Lower leg skin (tissue), 4 donors: ENCODE measurements around the gene DMKN. TPM values are rescaled to one million over a fixed set of nuclear protein-coding genes. Genes with fewer than 3 reads are reported as not detected.
A peak's percentile ranks its signal among the peaks of the same experiment; 100 is the strongest.

Experiments used
- DNase-seq, 2 donors: peaks; one replicate each; pipeline ENCODE4 v3.0.0-alpha.2; 2019; ENCODE audit warnings: low spot score in 2 of 2
- H3K4me3 ChIP-seq: fragments of 200-600 bp; sonication (generic); 2 replicates; pipeline ENCODE4 v1.5.1; 2017; ENCODE audit warnings: mild to moderate bottlenecking, low read depth; ENCODE audit not compliant: poor library complexity, severe bottlenecking
- POLR2A ChIP-seq, 2 donors: fragments of 450-650 bp; IDR thresholded peaks; one replicate each; pipeline ENCODE4 v1.6.1; 2016 to 2017; ENCODE audit warnings: antibody characterized with exemption in 2 of 2, mild to moderate bottlenecking in 1 of 2, moderate library complexity in 1 of 2
- WGBS, 2 donors: methylation state at CpG; one replicate each; pipeline ENCODE4 v1.1.5; 2018; 5-methylcytosine and 5-hydroxymethylcytosine counted together
- intact Hi-C: fragments of 100-400 bp; cut with DNase I; formaldehyde crosslinking; loops from one replicate; pipeline ENCODE4 v1.15.0; 2023; ENCODE audit warnings: low total_unique reads
- total RNA-seq, 4 donors: library from RNA; depleted of rRNA; stranded (reverse); fragments of >200 nt; gene quantifications; one replicate each; pipeline ENCODE4 v1.1.0, GENCODE V29; 2016
- TF ChIP-seq, protein P1 (sequence below), 3 donors: fragments of 450-650 bp; IDR thresholded peaks; one replicate each; pipeline ENCODE4 v1.5.1; 2016; ENCODE audit warnings: antibody characterized with exemption in 3 of 3, mild to moderate bottlenecking in 3 of 3, moderate library complexity in 2 of 3

Gene DMKN
- total RNA-seq, 4 donors from 2014 or later, result 5,221 to 8,616 (median 5,967) TPM

DNA sequence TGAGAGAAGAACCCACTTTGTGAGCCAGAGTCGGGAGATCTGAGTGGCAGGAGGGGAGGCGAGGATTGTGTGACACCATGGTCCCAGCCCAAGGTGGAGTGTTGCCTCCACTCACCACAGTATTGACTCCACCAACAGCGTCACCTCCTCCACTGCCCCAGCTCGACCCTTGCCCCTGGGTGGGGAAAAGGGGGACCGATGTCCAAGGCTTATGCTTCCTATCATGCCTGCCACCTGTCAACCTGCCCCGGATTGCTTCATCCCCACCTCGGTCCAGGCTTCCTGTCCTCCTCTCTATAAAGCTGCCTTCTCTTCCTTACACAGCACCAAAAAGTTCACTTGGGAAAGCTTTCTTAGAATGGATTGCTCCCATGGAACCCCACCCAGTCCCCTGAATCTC is 7.4 kb downstream of the DMKN start:
- DNase-seq, result no peak
- WGBS, 2 donors, result 79 to 83% methylated on average over 7 of the region's 7 CpGs
- no peak overlapping the region for H3K4me3 ChIP-seq
- TF ChIP-seq, protein P1, sequence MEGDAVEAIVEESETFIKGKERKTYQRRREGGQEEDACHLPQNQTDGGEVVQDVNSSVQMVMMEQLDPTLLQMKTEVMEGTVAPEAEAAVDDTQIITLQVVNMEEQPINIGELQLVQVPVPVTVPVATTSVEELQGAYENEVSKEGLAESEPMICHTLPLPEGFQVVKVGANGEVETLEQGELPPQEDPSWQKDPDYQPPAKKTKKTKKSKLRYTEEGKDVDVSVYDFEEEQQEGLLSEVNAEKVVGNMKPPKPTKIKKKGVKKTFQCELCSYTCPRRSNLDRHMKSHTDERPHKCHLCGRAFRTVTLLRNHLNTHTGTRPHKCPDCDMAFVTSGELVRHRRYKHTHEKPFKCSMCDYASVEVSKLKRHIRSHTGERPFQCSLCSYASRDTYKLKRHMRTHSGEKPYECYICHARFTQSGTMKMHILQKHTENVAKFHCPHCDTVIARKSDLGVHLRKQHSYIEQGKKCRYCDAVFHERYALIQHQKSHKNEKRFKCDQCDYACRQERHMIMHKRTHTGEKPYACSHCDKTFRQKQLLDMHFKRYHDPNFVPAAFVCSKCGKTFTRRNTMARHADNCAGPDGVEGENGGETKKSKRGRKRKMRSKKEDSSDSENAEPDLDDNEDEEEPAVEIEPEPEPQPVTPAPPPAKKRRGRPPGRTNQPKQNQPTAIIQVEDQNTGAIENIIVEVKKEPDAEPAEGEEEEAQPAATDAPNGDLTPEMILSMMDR (IDR thresholded peaks at IDR 0.05), result no peak
- TF ChIP-seq POLR2A (IDR thresholded peaks at IDR 0.05), result no peak
- intact Hi-C loops, result no loop called here

DNA sequence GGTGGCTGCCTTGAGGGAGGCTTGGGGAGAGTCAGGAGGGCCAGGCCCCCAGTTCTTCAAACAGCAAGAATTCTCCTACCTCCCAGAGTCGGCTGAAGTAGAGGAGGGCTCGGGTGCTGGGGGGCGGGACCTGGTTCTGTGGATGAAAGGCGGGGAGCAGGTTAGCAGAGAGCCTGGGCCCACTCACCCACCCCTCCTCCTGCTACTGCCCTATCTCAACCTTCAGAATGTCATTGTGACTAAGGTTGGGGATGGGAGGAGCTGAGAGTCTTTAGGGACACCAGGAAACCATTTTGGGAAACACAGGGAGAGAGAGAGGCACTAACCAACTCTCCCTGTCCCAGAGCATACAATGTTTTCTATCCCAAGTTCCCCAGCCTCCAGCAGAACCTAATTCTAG is 10.7 kb downstream of the DMKN start:
- no peak overlapping the region for H3K4me3 ChIP-seq
- DNase-seq, result no peak
- TF ChIP-seq, protein P1 (IDR thresholded peaks at IDR 0.05), result no peak
- 79% methylated on average over 4 of the region's 4 CpGs for WGBS, 2 donors
- intact Hi-C loops, result no loop called here

DNA sequence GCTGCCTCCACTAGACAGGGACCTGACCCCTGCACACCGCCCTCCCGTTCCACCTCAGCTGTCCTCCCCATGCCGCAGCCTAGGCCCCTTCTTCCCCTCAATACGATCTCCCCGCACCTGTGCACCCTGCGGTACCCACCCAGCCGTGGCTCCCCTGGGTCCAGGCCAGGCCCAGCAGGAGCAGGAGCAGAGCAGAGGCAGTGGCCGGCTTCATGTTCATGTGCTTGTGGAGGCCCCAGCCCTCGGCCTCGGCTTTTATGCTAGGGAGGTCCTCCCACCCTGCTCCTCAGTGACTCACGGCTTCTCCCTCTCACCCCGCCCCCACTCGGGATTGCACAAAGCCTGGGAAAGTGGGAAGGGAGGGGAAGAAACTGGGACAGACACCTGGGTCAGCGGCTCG is 11.8 kb downstream of the DMKN start:
- 46 to 49% methylated on average over 15 of the region's 15 CpGs for whole genome bisulfite sequencing, 2 donors
- TF ChIP-seq, protein P1 (IDR thresholded peaks at IDR 0.05), result no peak
- TF ChIP-seq POLR2A (IDR thresholded peaks at IDR 0.05), result no peak
- H3K4me3 ChIP-seq, result no peak overlapping the region
- DNase-seq, result no peak
- intact Hi-C loops, result no loop called here

DNA sequence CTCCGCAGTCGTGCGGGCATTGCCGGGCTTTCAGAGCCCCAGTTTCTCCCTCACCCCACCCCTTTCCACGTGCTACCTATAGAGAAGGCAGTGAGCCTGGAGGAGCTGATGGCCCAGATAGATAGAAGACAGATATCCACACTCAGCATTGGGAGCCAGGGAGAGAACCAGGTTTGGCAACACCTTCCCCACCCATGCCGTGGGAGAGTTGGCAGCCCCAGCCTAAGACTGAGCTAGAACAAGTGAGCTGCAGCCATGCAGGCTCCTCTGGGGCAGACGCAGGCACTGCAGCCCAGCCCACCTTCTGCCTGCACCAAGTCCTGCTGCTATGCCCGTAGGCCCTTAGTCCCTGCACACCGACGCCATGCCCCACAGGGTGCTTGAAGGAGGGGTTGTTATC is 12.8 kb downstream of the DMKN start:
- H3K4me3 ChIP-seq, result peak overlapping the region; percentile 1
- intact Hi-C loops, result no loop called here
- no peak for DNase-seq
- WGBS, 2 donors, result 57 to 58% methylated on average over 9 to 10 of the region's 10 CpGs
- TF ChIP-seq, protein P1 (IDR thresholded peaks at IDR 0.05), result no peak
- no peak for TF ChIP-seq POLR2A (IDR thresholded peaks at IDR 0.05)

DNA sequence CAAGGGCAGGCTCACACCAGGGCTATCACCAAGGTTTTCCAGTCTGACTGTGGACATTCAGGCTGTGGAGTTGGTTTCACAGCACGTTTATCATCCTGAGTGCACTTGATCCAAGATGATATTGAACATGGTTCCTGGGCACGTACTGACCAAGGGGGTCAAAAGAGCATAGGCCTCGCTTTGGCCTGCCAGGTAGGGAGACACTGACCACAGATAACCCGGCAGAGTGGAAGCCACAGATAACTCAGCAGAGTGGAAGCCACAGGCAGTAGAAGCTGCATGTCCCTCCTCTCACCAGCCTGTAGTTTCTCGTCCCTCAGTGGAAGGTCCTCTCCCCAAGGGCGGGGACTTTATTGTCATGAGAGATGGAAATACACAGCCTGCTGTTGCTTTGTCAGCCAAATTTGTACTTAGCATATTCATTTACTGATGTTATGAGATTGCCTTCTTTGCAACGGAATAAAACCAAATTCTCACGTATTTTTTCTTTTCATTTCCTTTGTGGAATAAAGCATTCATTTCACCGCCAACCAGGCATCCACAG is 14.4 kb downstream of the DMKN start:
- 50 to 63% methylated on average over 9 of the region's 9 CpGs for WGBS, 2 donors
- no peak overlapping the region for H3K4me3 ChIP-seq

More for the DNA sequence above, 14.4 kb downstream of the DMKN start:
- no peak for DNase-seq
- TF ChIP-seq POLR2A (IDR thresholded peaks at IDR 0.05), result no peak
- TF ChIP-seq, protein P1 (IDR thresholded peaks at IDR 0.05), result no peak
- intact Hi-C loops, result loop anchor here (10.0 kb wide), 1 partner anchor 144 kb away; the partner anchor contains the start of gene FFAR3
